Mammary epithelial cell (primary cell): ENCODE data around the gene SNRNP40.

ENCODE experiments used
- EZH2 ChIP-seq: IDR thresholded peaks from 2 replicates; pipeline ENCODE4 v1.6.1; 2012; ENCODE audit warnings: low read length, inconsistent platforms, borderline replicate concordance
- TF ChIP-seq, protein P1 (sequence below), 2 donors: IDR thresholded peaks in 1 of 2; conservative IDR thresholded peaks in 1 of 2; 2 replicates each; pipeline ENCODE4 v1.5.1; 2011 to 2012; ENCODE audit warnings: inconsistent platforms in 2 of 2, low read length in 2 of 2, mild to moderate bottlenecking in 2 of 2, control low read depth in 1 of 2, low read depth in 1 of 2; ENCODE audit not compliant: insufficient read depth in 1 of 2; ENCODE audit errors: extremely low read depth in 1 of 2

DNA sequence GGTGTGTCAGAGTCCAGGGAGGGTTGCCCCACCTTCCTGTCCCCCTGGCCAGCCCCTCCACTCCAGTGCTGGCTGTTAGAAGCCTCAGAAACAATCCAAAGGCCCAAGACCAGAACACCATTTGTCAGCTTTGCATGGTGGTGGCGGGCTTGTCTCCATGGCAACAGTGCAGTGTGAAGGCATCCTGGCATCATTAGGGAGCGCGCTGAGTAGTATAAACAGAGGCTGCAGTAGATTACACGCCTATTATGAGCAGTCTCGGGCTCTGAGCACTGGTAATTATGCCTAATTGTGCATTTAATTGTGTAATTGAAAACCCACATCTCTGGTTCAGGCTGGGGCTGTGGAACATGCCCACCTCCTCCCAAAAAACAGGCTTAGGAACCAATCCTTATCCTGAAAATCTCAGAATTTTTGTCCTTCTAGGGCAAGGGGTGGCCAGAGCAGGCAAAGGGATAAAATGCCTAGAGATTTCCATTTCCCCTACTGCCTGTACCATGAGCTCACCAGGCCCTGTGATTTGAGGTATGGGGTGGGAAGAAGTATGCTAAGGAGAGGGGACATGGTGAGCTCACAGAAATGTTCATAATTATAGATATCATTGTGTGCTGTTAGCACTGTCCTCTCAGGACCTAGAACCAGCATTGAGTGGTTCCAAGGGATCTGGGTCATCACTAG lies 68.6 kb downstream of the SNRNP40 start:
- TF ChIP-seq, protein P1, sequence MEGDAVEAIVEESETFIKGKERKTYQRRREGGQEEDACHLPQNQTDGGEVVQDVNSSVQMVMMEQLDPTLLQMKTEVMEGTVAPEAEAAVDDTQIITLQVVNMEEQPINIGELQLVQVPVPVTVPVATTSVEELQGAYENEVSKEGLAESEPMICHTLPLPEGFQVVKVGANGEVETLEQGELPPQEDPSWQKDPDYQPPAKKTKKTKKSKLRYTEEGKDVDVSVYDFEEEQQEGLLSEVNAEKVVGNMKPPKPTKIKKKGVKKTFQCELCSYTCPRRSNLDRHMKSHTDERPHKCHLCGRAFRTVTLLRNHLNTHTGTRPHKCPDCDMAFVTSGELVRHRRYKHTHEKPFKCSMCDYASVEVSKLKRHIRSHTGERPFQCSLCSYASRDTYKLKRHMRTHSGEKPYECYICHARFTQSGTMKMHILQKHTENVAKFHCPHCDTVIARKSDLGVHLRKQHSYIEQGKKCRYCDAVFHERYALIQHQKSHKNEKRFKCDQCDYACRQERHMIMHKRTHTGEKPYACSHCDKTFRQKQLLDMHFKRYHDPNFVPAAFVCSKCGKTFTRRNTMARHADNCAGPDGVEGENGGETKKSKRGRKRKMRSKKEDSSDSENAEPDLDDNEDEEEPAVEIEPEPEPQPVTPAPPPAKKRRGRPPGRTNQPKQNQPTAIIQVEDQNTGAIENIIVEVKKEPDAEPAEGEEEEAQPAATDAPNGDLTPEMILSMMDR (conservative IDR thresholded peaks at IDR 0.05 in 1 of 2, IDR thresholded peaks at IDR 0.05 in 1 of 2; ENCODE audit: extremely low read depth in 1 of 2, insufficient read depth in 1 of 2, low read depth in 1 of 2, low read length in 2 of 2) = no peak
- no peak for TF ChIP-seq EZH2
